HG02973 (cell line): Measurements from ENCODE around the gene HOXD12.

ENCODE experiments used
- ATAC-seq: cut with Tn5 transposase; IDR thresholded peaks from one replicate; pipeline ENCODE4 v1.9.1; 2021; ENCODE audit warnings: moderate library complexity; ENCODE audit not compliant: unreplicated experiment

Gene HOXD12

GRCh38 chr2:176147210-176147799 lies 47.7 kb downstream of the HOXD12 start:
- no peak for ATAC-seq

DNA sequence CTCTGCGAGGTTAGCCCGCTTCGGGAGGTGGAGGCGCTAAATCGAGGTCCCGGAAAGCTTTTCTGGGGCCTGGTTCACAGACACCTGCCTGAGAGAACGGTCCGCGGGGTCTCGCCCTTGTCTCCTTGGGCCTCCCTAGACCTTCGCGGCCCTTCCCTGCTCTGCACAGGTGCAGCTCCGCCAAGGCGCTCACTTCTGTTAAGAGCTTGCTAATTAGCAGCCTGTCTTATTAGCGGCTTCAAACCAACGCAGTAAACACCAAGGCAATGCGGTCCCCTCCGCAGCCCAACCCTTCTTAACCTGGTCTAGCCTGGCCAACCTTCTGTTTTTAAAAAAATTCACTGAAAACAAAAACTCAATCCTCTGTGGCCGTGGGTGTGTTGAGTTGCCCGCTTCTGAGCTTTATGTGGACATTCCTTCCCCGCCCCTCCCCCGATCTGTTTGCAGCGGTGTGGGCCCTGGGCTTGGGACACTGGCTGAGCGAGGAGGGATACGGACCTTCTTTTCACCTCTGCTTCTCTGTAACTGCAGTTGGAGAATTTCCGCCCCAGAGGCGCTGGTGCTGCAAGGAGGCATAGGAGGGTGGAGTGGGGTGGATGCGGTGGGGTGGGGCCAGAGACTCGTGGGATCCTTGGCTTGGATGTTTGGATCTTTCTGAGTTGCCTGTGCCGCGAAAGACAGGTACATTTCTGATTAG lies 48.4 kb downstream of the HOXD12 start:
- ATAC-seq: no peak

DNA sequence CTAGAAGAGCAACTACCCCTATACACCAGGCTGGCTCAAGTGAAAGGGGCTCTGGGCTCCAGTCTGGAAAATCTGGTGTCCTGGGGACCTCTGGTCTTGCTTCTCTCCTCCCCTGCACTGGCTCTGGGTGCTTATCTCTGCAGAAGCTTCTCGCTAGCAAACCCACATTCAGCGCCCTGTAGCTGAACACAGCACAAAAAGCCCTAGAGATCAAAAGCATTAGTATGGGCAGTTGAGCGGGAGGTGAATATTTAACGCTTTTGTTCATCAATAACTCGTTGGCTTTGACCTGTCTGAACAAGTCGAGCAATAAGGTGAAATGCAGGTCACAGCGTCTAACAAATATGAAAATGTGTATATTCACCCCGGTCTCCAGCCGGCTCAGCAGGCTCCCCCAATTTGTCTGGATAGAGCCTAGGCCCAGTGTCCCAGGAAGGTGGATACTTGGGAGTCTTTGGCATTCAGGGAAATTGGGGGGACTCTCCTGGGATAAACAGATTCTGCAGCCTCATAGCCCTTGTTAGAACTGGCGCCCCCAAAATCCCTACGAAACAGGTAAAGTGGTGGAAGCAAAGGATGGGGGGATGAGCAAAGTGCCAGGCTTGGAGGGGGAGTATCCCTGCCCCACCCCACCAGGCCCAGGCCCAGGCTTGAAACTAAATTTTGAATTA lies 49.3 kb downstream of the HOXD12 start:
- ATAC-seq: no peak

DNA sequence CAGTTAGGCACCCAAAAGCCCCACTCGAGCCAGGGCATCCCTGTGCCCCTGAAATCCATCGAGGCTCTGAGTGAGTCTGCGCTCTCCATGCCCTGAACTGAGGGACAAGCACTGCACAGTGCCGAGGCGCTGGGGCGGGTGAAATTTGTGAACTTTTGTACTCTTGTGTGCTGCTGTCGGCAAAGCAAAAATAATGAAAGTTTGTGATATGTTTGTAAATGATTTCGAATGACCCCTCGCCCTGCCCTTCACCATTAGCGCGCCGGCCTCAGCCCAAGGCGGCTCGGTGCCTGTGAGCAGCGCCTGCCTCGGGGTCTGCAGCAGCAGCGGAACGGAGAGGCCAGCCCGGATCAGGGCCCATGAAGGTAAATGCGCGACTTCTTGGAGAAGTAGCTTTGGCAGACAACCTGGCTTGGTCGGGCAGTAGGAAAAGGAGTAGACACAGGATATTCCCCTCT lies 49.9 kb downstream of the HOXD12 start:
- ATAC-seq: no peak

DNA sequence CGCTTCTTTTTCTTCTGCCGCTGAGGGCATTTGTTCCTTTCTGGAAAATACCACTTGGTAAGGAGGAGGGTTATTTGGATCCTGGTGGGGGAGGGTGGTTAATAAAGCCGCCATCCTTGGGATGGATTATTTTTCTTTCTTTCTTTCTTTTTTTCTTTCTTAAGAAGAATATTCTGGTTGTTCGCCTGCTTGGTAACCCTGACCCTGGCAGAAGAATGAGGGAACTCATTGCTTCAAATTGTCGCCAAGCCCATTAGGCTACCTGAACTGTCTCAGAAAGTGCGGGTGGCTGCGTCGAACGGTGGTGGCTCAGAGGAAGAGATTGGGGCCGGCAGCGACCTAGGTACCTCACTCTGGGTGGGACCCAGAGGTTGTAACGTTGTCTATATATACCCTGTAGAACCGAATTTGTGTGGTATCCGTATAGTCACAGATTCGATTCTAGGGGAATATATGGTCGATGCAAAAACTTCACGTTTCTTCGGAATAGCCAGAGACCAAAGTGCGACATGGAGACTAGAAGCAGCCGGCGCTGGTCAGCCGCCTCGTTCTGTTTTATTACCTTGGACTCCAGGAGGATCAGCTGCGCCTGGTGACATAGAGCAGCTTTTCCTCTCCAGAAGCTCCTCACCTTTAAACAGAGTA lies 50.5 kb downstream of the HOXD12 start:
- no peak for ATAC-seq

DNA sequence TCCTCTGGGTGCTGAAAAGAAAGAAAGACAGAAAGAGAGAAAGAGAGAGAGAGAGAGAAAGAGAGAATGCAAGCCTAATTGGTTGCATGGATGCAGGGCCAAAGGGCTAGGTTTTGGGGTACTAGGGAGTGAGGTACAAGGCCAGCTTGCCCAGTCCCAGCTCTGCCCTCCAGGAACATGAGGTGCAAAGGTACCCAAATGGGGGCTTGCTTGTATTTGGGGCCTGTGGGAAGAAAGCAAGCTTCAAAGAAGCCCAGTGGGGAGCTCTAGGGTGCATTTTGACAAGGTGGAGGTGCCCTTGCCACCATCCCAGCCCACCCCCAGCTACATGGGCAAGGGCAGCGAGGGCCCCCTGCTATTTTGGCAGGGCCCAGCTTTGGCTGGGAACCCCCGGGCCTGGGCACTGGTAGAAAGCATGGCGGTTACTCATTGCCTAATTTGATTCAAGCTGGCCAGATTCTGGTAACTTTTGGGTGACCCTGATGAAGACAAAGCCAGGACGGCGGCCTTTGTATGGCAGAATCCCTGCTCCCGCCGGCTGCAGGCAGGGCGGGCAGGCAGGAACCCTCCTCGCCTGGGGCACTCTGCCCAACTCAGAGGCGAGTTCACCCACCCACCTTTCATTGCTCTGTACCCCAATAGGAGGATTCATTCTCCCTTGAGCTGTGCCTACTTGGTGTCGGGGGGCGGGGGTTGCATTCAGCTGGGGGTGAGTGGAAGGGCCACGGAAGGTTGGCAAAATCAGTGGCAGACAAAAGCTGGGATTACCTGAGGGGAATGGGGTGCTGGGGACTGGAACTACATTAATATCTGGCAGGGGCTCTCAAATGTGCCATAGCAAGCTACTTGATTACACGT lies 51.2 kb downstream of the HOXD12 start:
- ATAC-seq: no peak

DNA sequence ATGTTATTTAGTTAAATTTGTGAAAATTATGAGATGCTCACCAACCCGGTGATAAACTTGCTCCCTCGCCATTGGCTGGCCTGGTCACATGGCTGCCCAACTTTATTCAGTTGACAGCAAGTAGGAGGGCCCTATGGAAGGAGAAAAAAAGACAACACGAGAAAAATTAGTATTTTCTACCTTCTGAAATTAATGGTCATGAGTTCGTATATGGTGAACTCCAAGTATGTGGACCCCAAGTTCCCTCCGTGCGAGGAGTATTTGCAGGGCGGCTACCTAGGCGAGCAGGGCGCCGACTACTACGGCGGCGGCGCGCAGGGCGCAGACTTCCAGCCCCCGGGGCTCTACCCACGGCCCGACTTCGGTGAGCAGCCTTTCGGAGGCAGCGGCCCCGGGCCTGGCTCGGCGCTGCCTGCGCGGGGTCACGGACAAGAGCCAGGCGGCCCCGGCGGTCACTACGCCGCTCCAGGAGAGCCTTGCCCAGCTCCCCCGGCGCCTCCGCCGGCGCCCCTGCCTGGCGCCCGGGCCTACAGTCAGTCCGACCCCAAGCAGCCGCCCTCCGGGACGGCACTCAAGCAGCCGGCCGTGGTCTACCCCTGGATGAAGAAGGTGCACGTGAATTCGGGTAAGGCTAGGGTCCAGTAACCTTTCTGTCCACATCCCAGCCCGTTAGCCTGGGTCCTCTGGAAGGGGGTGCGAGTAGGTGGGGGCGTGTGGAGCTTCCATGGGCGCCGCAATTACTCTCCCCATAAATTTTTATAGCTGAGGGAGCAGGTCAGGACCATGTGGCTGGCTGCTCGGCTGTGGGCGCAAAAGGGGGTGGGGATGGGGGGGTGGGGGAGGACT lies 52.1 kb downstream of the HOXD12 start, which contains the start of gene HOXD4:
Gene HOXD4, plus strand, starts transcription at position 109 of the 846 bp plus-strand sequence. Its CDS starts 84 bp downstream, at position 193.
- no peak for ATAC-seq
